Spleen (tissue), 7 donors: ENCODE results near the gene MYL6B.

Experiments
- POLR2A ChIP-seq, 3 donors: fragments of 450-650 bp; IDR thresholded peaks; one replicate each; pipeline ENCODE4 v1.5.1; 2017; ENCODE audit warnings: antibody characterized with exemption in 3 of 3, mild to moderate bottlenecking in 1 of 3
- POLR2AphosphoS5 ChIP-seq, 3 donors: sonication (generic); formaldehyde crosslinking; IDR thresholded peaks; one replicate each; pipeline ENCODE4 v1.5.1; 2017; ENCODE audit warnings: antibody characterized with exemption in 3 of 3
- TF ChIP-seq, protein P1 (sequence below), 11 experiments: fragments of 200-600 bp in 7 of 11; fragments of 450-650 bp in 4 of 11; sonication (generic) in 4 of 11; IDR thresholded peaks in 8 of 11; conservative IDR thresholded peaks in 3 of 11; 1 replicate in 7 of 11; 2 replicates in 4 of 11; pipeline versions ENCODE4 v1.4.0 to v1.8.0; 2016 to 2021; ENCODE audit warnings: antibody characterized with exemption in 11 of 11, inconsistent platforms in 4 of 11, mild to moderate bottlenecking in 1 of 11
- donor health status: DM: no; HTN: no; CAD: no; lungs with moderate emphysema.
- donor health status: DM: no; HTN: no; CAD: no.
- donor health status: DM: no; HTN: no; CAD: no.

DNA sequence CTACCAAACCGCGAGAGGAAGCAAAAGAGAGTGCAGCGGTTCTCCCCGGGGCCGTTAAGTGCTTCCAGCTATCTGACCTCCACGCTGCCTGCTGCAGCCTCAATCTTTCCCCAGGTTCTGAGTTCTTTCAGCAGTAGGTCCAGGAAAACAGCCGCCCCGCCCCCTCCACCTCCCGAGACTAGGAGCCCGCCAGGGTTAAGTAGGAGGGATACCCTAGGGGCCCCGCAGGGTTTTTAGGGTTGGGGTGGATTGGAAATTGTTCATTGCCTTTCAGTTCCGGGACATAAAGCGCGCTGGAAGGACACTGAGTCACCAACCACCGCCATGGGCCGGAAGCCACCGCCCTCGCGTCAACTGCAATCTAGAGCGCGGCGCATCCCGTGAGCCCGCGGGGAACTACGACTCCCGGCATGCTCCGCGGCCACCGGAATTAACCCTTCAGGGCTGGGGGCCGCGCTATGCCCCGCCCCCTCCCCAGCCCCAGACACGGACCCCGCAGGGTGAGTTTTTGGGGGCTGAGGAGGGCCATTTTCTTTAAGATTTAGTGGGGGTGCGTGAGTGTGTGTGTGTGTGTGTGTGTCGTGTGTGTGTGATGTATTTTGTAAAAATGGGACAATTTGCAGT is at the start of gene MYL6B:
- TF ChIP-seq, protein P1, sequence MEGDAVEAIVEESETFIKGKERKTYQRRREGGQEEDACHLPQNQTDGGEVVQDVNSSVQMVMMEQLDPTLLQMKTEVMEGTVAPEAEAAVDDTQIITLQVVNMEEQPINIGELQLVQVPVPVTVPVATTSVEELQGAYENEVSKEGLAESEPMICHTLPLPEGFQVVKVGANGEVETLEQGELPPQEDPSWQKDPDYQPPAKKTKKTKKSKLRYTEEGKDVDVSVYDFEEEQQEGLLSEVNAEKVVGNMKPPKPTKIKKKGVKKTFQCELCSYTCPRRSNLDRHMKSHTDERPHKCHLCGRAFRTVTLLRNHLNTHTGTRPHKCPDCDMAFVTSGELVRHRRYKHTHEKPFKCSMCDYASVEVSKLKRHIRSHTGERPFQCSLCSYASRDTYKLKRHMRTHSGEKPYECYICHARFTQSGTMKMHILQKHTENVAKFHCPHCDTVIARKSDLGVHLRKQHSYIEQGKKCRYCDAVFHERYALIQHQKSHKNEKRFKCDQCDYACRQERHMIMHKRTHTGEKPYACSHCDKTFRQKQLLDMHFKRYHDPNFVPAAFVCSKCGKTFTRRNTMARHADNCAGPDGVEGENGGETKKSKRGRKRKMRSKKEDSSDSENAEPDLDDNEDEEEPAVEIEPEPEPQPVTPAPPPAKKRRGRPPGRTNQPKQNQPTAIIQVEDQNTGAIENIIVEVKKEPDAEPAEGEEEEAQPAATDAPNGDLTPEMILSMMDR (IDR thresholded peaks at IDR 0.05 in 8 of 11, conservative IDR thresholded peaks at IDR 0.05 in 3 of 11) = no peak
- TF ChIP-seq POLR2A (IDR thresholded peaks at IDR 0.05) = peak in 1 of 3 donors; percentile 50
- TF ChIP-seq POLR2AphosphoS5 (IDR thresholded peaks at IDR 0.05) = peak; percentile 95 to 97 (median 95)
